Panc1 (cell line): ENCODE measurements around the gene CDK14. TPM values are rescaled to one million over a fixed set of nuclear protein-coding genes. Genes with fewer than 3 reads are reported as not detected.

Experiments
- ATAC-seq: fragments of 200-7000 bp; cut with Tn5 transposase; 2 replicates; pipeline ENCODE4 v1.9.1; 2020; ENCODE audit warnings: mild to moderate bottlenecking, moderate library complexity
- BruUV-seq: library from RNA; stranded (reverse); fragments of 400-500 nt; replicated peaks from 2 replicates; lab custom pipeline; 2021; lab: Mats Ljungman, UMichigan
- CTCF ChIA-PET: fragments of 300-600 bp; sonication (Branson Sonifier 250); formaldehyde crosslinking; loops from one replicate; lab custom pipeline; 2022; ENCODE audit warnings: antibody characterized with exemption; lab: Charles Lee
- POLR2A ChIA-PET: fragments of 300-600 bp; sonication (Branson Sonifier 250); formaldehyde crosslinking; loops from one replicate; lab custom pipeline; 2022; ENCODE audit warnings: antibody characterized with exemption; lab: Charles Lee
- DNase-seq: peaks from one replicate; pipeline ENCODE4 v3.0.0-alpha.2; 2010; ENCODE audit warnings: low read depth, low spot score
- H3K27ac ChIP-seq: 2 replicates; pipeline ENCODE4 v1.5.1; 2011; ENCODE audit warnings: mild to moderate bottlenecking, low read length, inconsistent platforms
- H3K27me3 ChIP-seq: fragments of 200-500 bp; sonication (Bioruptor generic); 2 replicates; pipeline ENCODE4 v1.6.0; 2014; ENCODE audit warnings: low read length, inconsistent platforms; ENCODE audit not compliant: control insufficient read depth, insufficient read depth
- H3K36me3 ChIP-seq: fragments of 200-500 bp; sonication (Bioruptor generic); 2 replicates; pipeline ENCODE4 v1.5.1; 2014; ENCODE audit warnings: inconsistent platforms, mild to moderate bottlenecking, low read length, moderate library complexity; ENCODE audit not compliant: control insufficient read depth, insufficient read depth
- H3K4me1 ChIP-seq: 2 replicates; pipeline ENCODE4 v1.5.1; 2011; ENCODE audit warnings: inconsistent platforms, mild to moderate bottlenecking, low read length, moderate library complexity; ENCODE audit not compliant: control insufficient read depth, insufficient read depth
- H3K4me3 ChIP-seq, 2 experiments: 2 replicates each; pipeline ENCODE4 v1.5.1; 2011 to 2012; ENCODE audit warnings: low read depth in 2 of 2, low read length in 2 of 2, mild to moderate bottlenecking in 2 of 2, inconsistent platforms in 1 of 2, moderate library complexity in 1 of 2
- H3K9me3 ChIP-seq: fragments of 200-500 bp; sonication (Bioruptor generic); 2 replicates; pipeline ENCODE4 v1.5.1; 2014; ENCODE audit warnings: low read depth, mild to moderate bottlenecking, inconsistent platforms, low read length, moderate library complexity; ENCODE audit not compliant: control insufficient read depth, insufficient read depth
- CTCF ChIP-seq: fragments of 450-650 bp; IDR thresholded peaks from 2 replicates; pipeline ENCODE4 v1.5.1; 2017; ENCODE audit warnings: mild to moderate bottlenecking
- POLR2AphosphoS5 ChIP-seq: IDR thresholded peaks from 2 replicates; pipeline ENCODE4 v1.6.1; 2012; ENCODE audit warnings: mild to moderate bottlenecking, low read depth, low read length, moderate library complexity
- REST ChIP-seq, 2 experiments: IDR thresholded peaks; 2 replicates each; pipeline ENCODE4 v1.6.1; 2011 to 2012; ENCODE audit warnings: low read depth in 2 of 2, control low read depth in 1 of 2, low read length in 1 of 2, mild to moderate bottlenecking in 1 of 2, moderate library complexity in 1 of 2; ENCODE audit not compliant: insufficient read depth in 1 of 2
- SIN3A ChIP-seq: IDR thresholded peaks from 2 replicates; pipeline ENCODE4 v1.6.1; 2012; ENCODE audit warnings: low read depth, mild to moderate bottlenecking, low read length, moderate library complexity, borderline replicate concordance; ENCODE audit not compliant: insufficient read depth
- TCF7L2 ChIP-seq: IDR thresholded peaks from 2 replicates; pipeline ENCODE4 v1.6.1; 2011; ENCODE audit warnings: mild to moderate bottlenecking, low read depth, low read length, inconsistent platforms
- in situ Hi-C: cut with HindIII; loops from 2 replicates; pipeline ENCODE4 v1.10.0; 2016; ENCODE audit warnings: low sequenced_read_pairs, low pct_unique_long_range_greater_than_20kb
- intact Hi-C: fragments of 100-400 bp; cut with micrococcal nuclease; formaldehyde crosslinking; loops from one replicate; pipeline ENCODE4 v1.10.0; 2022; ENCODE audit not compliant: unreplicated experiment
- total RNA-seq: library from RNA; stranded (reverse); gene quantifications from one replicate; pipeline ENCODE4 v1.2.1, GENCODE V29; 2021; ENCODE audit not compliant: unreplicated experiment

CDK14 gene
- total RNA-seq, 1 experiment from 2014 or later: 3.0 TPM

- H3K27ac ChIP-seq: no peak overlapping the region
- ChIA-PET CTCF (no interaction called here), POLR2A (no interaction called here)
- no peak for DNase-seq
- no peaks in the 10 kb centered on the region for H3K9me3 ChIP-seq
- H3K4me3 ChIP-seq: no peak overlapping the region
- no peaks in the 10 kb centered on the region for H3K27me3 ChIP-seq
- no peaks in the 10 kb centered on the region for H3K36me3 ChIP-seq
- no TSS peak for BruUV-seq
- intact Hi-C loops: no loop called here
- in situ Hi-C loops: no loop called here
- ATAC-seq: no peak
- H3K4me1 ChIP-seq: no peaks in the 10 kb centered on the region
- TF ChIP-seq SIN3A (no peak), REST (IDR thresholded peaks at IDR 0.05; ENCODE audit: insufficient read depth in 1 of 2, low read depth in 2 of 2, low read length in 1 of 2) (no peak), CTCF (no peak), POLR2AphosphoS5 (no peak)
Measured at GRCh38 chr7:91062713-91063112, 466.6 kb downstream of the CDK14 start.

GRCh38 chr7:91064052-91064451 lies 467.9 kb downstream of the CDK14 start:
- H3K4me1 ChIP-seq: no peaks in the 10 kb centered on the region
- DNase-seq: no peak
- no peaks in the 10 kb centered on the region for H3K9me3 ChIP-seq
- no peak overlapping the region for H3K4me3 ChIP-seq
- H3K27me3 ChIP-seq: no peaks in the 10 kb centered on the region
- ChIA-PET CTCF (interaction anchor here (0.5 kb wide), 1 partner anchor 1247 kb away, joined by 3 read pairs; no protein-coding TSS in a partner anchor), POLR2A (no interaction called here)
- TF ChIP-seq CTCF (no peak), TCF7L2 (no peak), SIN3A (no peak), REST (IDR thresholded peaks at IDR 0.05; ENCODE audit: insufficient read depth in 1 of 2, low read depth in 2 of 2, low read length in 1 of 2) (no peak), POLR2AphosphoS5 (no peak)
- BruUV-seq: no TSS peak
- no peak overlapping the region for H3K27ac ChIP-seq
- no peak for ATAC-seq
- in situ Hi-C loops (no loop called here), intact Hi-C loops (no loop called here)
- H3K36me3 ChIP-seq: no peaks in the 10 kb centered on the region
